AG09309 (cell line): ENCODE measurements around the gene DIAPH3.

Source experiments
- DNase-seq: peaks from one replicate; pipeline ENCODE4 v3.0.0-alpha.2; 2010; ENCODE audit warnings: low read depth
- H3K4me3 ChIP-seq: 2 replicates; pipeline ENCODE4 v1.5.1; 2011; ENCODE audit warnings: mild to moderate bottlenecking, low read depth, low read length, moderate library complexity; ENCODE audit not compliant: control insufficient read depth
- TF ChIP-seq, protein P1 (sequence below): IDR thresholded peaks from 2 replicates; pipeline ENCODE4 v1.5.1; 2011; ENCODE audit warnings: mild to moderate bottlenecking, low read depth, low read length, inconsistent platforms; ENCODE audit not compliant: insufficient read depth, control insufficient read depth; ENCODE audit errors: missing control alignments

The DIAPH3 gene

DNA sequence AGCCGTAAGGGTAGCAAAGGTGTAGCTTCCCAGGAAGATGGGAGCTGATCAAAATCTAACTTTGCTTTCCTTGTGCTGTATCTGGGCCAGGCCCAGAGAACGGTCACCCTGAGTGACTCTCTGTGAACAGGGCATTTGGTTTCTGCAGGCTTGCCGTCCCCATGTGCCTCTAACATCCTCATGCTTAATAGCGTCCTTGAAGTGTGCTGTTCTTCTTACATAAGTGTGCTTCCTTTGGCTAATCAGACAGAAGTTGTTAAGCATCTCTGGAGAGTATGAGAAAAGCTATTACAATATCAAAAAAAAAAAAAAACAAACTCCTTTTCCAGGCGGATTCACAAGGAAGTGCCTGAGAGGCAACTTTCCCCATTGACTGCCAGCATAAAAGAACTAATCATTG is 503.7 kb downstream of the DIAPH3 start:
- TF ChIP-seq, protein P1, sequence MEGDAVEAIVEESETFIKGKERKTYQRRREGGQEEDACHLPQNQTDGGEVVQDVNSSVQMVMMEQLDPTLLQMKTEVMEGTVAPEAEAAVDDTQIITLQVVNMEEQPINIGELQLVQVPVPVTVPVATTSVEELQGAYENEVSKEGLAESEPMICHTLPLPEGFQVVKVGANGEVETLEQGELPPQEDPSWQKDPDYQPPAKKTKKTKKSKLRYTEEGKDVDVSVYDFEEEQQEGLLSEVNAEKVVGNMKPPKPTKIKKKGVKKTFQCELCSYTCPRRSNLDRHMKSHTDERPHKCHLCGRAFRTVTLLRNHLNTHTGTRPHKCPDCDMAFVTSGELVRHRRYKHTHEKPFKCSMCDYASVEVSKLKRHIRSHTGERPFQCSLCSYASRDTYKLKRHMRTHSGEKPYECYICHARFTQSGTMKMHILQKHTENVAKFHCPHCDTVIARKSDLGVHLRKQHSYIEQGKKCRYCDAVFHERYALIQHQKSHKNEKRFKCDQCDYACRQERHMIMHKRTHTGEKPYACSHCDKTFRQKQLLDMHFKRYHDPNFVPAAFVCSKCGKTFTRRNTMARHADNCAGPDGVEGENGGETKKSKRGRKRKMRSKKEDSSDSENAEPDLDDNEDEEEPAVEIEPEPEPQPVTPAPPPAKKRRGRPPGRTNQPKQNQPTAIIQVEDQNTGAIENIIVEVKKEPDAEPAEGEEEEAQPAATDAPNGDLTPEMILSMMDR = no peak
- DNase-seq = no peak
- H3K4me3 ChIP-seq = no peak overlapping the region

DNA sequence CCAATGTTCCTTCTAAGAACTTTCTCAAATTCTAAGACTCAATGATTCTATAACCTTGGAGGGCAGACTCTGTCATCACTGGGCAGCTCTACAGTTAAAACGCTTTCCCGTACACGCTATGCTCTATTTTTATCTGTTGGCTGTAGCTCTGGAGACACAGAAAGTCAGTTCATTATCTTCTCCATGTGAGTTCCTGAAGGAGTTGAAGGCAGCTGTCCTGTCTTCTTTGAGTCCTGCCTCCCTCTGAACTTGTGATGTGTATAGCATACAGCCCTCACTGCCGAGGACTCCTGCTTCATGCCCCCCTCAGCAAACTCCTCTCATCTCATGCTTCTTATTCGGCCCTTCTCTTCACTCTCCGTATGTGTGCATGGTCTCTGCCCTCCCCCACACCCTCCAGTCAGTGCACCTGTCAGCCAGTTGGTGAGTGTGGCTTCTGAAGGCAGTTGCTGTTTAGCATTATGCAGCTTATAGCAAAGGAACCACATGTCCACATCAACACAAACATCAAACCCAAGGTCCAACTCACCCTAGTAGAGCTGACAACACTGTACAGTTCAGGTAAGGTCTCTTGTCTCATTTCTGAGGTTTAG is 504.9 kb downstream of the DIAPH3 start:
- DNase-seq = no peak
- TF ChIP-seq, protein P1 = no peak
- no peak overlapping the region for H3K4me3 ChIP-seq

DNA sequence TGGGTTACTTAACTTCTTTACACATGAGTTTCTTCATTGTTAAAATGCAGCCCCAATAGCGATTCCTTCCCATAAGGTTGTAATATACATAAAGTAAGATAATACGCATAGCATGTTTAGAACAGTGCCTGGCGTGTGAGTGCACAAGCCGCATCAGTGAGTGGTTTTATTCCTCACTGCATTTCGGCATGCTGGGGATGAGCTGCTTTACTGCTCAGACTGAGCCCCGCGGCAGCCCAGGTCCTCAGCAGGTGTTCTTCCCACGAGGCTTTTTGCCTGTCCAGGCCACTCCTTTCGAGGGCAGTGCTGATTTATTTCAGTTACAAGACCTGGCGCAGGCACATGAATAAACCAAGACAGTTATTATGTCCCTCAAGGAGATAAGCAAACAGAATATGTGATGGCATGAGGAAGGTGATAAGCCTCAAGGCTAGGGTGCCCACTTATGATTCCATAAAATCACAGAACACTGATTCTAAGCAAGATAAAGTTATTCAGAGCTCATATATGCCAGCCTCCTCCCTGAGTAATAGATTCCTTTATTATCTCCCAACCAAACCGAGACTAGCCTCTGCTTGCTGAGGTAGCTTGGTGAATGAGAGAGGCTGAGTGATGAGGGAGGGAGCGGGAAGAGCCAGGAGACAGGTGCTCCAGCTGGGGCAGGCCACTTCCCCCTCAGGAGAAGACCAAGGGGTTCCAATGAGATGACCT is 505.5 kb downstream of the DIAPH3 start:
- H3K4me3 ChIP-seq = no peak overlapping the region
- TF ChIP-seq, protein P1 = no peak
- DNase-seq = no peak

DNA sequence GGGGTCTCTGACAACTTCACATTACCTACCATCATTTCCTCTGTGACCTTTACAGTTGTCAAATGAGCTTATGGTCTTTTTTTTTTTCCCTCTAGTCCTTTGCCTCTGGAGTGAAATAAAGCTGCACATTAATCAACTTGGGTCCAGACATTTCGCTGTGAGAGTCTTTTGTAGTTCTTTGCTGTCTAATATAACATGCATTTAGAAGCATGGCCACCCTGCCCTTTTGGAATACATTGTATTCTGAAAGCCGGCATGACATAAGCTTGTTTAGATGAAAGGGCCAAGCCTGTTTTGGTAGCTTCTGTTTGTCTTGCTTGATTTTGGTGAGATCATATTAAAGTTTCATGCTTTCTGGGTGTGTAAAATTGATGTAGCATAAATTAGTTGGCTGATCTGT is 509.8 kb downstream of the DIAPH3 start:
- TF ChIP-seq, protein P1 = no peak
- no peak for DNase-seq
- H3K4me3 ChIP-seq = no peak overlapping the region

DNA sequence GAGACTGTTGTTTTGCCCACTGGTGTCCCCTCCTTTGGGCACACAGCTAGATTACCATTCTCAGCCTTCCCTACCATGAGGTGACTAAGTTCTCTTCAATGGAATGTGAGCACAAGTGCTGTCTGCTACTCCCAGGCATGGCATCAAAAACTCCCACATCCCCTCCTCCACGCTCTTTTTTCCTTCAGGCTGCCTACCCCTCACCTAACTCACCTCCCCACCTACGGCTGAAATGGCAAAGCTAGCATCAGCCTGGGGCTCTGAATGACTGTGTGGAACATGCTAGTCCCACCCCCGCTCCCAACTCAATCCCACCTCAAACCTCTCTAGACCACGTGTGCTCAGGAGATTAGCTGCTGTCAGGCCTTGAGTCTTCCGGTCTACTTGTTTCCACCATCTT is 512.2 kb downstream of the DIAPH3 start:
- DNase-seq = no peak
- TF ChIP-seq, protein P1 = no peak
- H3K4me3 ChIP-seq = no peak overlapping the region

DNA sequence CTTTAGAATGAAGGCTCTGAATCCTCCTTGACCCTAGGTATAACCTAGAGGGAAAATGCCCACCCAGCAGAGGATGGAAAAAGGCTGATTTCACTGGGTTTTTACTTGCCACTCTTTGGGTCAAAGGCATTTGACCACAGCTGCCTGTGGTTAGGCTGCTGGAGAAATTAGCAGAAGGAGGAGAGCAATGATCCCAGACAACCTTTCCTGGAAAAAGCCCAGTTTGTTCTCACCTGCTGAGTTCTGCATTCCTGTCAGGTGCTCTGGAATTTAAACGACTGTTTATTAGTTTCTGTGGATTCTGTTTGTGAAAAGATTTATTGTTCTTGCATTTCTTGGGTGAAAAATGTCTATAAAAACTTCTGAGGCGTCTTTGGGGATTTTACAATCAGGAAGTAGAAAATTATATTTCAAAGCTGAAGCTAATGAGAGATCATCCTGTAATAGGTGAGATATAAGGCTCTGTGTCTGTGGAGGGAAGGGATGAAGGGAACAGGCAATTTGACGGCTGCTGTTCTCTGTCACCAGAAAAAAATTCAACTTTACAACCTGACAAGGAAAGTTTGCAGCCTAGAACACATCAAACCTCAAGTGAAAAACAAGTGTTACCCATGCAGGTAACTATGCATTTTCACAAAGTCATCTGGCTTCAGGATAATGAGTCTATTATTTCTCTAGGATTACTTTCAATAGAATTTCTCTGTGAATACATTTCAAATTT is 519.7 kb downstream of the DIAPH3 start:
- TF ChIP-seq, protein P1 = no peak
- no peak overlapping the region for H3K4me3 ChIP-seq
- DNase-seq = no peak
